Right lobe of liver (tissue), 6 donors: ENCODE measurements around the gene RAB3IP. TPM values are rescaled to one million over a fixed set of nuclear protein-coding genes. Genes with fewer than 3 reads are reported as not detected.

Experiments used
- ATAC-seq, 4 donors: fragments of 200-7000 bp; cut with Tn5 transposase; one replicate each; pipeline ENCODE4 v1.9.1; 2020; ENCODE audit warnings: mild to moderate bottlenecking in 4 of 4, moderate library complexity in 4 of 4
- DNase-seq, 3 donors: peaks; one replicate each; pipeline ENCODE4 v3.0.0-alpha.2; 2020
- H3K27ac ChIP-seq, 3 donors: fragments of 200-600 bp; one replicate each; pipeline ENCODE4 v1.8.0; 2022
- H3K27me3 ChIP-seq, 2 donors: fragments of 200-600 bp; one replicate each; pipeline ENCODE4 v1.8.0; 2022
- H3K36me3 ChIP-seq, 4 donors: fragments of 200-600 bp; sonication (generic) in 1 of 4; one replicate each; pipeline versions ENCODE4 v1.5.1 to v1.8.0; 2017 to 2022; ENCODE audit warnings: control low read depth in 1 of 4
- H3K4me1 ChIP-seq, 4 donors: fragments of 200-600 bp; sonication (generic) in 1 of 4; one replicate each; pipeline versions ENCODE4 v1.5.1 to v1.8.0; 2017 to 2022; ENCODE audit warnings: control low read depth in 1 of 4
- H3K4me3 ChIP-seq, 3 donors: fragments of 200-600 bp; one replicate each; pipeline ENCODE4 v1.8.0; 2022
- H3K9me3 ChIP-seq, 4 donors: fragments of 200-600 bp; sonication (generic) in 1 of 4; one replicate each; pipeline versions ENCODE4 v1.5.1 to v1.8.0; 2017 to 2022; ENCODE audit warnings: control low read depth in 1 of 4
- CTCF ChIP-seq, 4 donors: fragments of 200-600 bp in 3 of 4; fragments of 450-650 bp in 1 of 4; IDR thresholded peaks; one replicate each; pipeline versions ENCODE4 v1.5.1 to v1.8.0; 2016 to 2022; ENCODE audit warnings: antibody characterized with exemption in 4 of 4, mild to moderate bottlenecking in 2 of 4
- POLR2A ChIP-seq: fragments of 450-650 bp; IDR thresholded peaks from one replicate; pipeline ENCODE4 v1.6.1; 2017; ENCODE audit warnings: antibody characterized with exemption, mild to moderate bottlenecking
- WGBS: methylation state at CpG from one replicate; pipeline ENCODE4 v1.1.6; 2018; ENCODE audit warnings: low coverage, low lambda C conversion rate; ENCODE audit not compliant: insufficient coverage; ENCODE audit errors: missing lambda C conversion rate; 5-methylcytosine and 5-hydroxymethylcytosine counted together
- intact Hi-C, 2 donors: fragments of 100-400 bp; cut with DNase I; formaldehyde crosslinking; loops; one replicate each; pipeline versions ENCODE4 v1.11.2 to v1.14.1; 2022
- total RNA-seq, 6 experiments: library from RNA; depleted of rRNA in 2 of 6; stranded (reverse); fragments of >200 nt in 2 of 6; fragmentation: NEBNext Ultra II Directional in 3 of 6; extraction: Animal tissue kit (Norgen Biotek cat#: 25700) in 3 of 6; gene quantifications; one replicate each; pipeline versions ENCODE4 v1.1.0 to v1.2.4, GENCODE V29; 2016 to 2023
- donor health status: DM: no; HTN: yes; CAD: no.
- donor health status: DM: no; HTN: no; CAD: no.
- donor health status: DM: no; HTN: no; CAD: no.
- donor health status: DM: no; HTN: yes; CAD: no.
- donor health status: DM: no; HTN: yes; CAD: no.

RAB3IP gene
- total RNA-seq, 6 experiments from 2014 or later, result 13.8 to 16.7 (median 14.5) TPM

GRCh38 chr12:69822201-69822860 is 83.7 kb downstream of the RAB3IP start:
- WGBS, result 67% methylated on average over 3 of the region's 3 CpGs

GRCh38 chr12:69824028-69824427 is 85.4 kb downstream of the RAB3IP start:
- peaks cover 0 to 5% (median 0%) of the 10 kb centered on the region in 4 donors for H3K4me1 ChIP-seq
- intact Hi-C loops, result no loop called here
- TF ChIP-seq CTCF (IDR thresholded peaks at IDR 0.05), result no peak
- no peak for TF ChIP-seq POLR2A
- no peak overlapping the region for H3K4me3 ChIP-seq
- no peak for DNase-seq
- H3K36me3 ChIP-seq, result no peaks in the 10 kb centered on the region
- H3K27ac ChIP-seq, result no peak overlapping the region
- no peaks in the 10 kb centered on the region for H3K27me3 ChIP-seq
- no peaks in the 10 kb centered on the region for H3K9me3 ChIP-seq
- no peak for ATAC-seq

More at GRCh38 chr12:69822201-69822860, 83.7 kb downstream of the RAB3IP start:
- Histone ChIP-seq H3K9me3 (no peaks in the 10 kb centered on the region), H3K36me3 (no peaks in the 10 kb centered on the region), H3K27ac (no peak overlapping the region), H3K27me3 (no peaks in the 10 kb centered on the region), H3K4me1 (peaks cover 0 to 6% (median 3%) of the 10 kb centered on the region in 4 donors), H3K4me3 (no peak overlapping the region)
- no peak for TF ChIP-seq CTCF (IDR thresholded peaks at IDR 0.05)
- TF ChIP-seq POLR2A, result no peak
- ATAC-seq (peak in 1 of 4 donors; percentile 8), DNase-seq (no peak)
- intact Hi-C loops, result no loop called here

- ATAC-seq (no peak), DNase-seq (no peak)
- Histone ChIP-seq H3K27me3 (no peaks in the 10 kb centered on the region), H3K27ac (no peak within 1 kb of the TSS), H3K36me3 (no peaks in the 10 kb centered on the region), H3K4me1 (peaks cover 0 to 5% (median 0%) of the 10 kb centered on the region in 4 donors), H3K4me3 (no peak within 1 kb of the TSS), H3K9me3 (no peaks in the 10 kb centered on the region)
- TF ChIP-seq CTCF (IDR thresholded peaks at IDR 0.05), result no peak
- TF ChIP-seq POLR2A, result no peak
- 65% methylated on average over 5 of the region's 5 CpGs for WGBS
- intact Hi-C loops, result no loop called here
Measured at GRCh38 chr12:69824966-69825560, 86.4 kb downstream of the RAB3IP start, which contains the start of gene MYRFL. TSS of gene MYRFL (plus strand) at chr12:69825227. CDS start at chr12:69825518, 291 bp downstream.

GRCh38 chr12:69828897-69829296 is 90.2 kb downstream of the RAB3IP start:
- ATAC-seq (no peak), DNase-seq (no peak)
- intact Hi-C loops, result no loop called here
- H3K27ac ChIP-seq, result no peak overlapping the region
- no peaks in the 10 kb centered on the region for H3K4me1 ChIP-seq
- 74% methylated on average over 5 of the region's 5 CpGs for WGBS
- TF ChIP-seq CTCF (IDR thresholded peaks at IDR 0.05), result no peak
- H3K9me3 ChIP-seq, result no peaks in the 10 kb centered on the region
- H3K4me3 ChIP-seq, result no peak overlapping the region
- H3K27me3 ChIP-seq, result no peaks in the 10 kb centered on the region
- H3K36me3 ChIP-seq, result no peaks in the 10 kb centered on the region
